Urothelium cell line (cell line): ENCODE results near the gene SPTA1.

Source experiments
- DNase-seq: peaks from one replicate; pipeline ENCODE4 v3.0.0; 2011; ENCODE audit warnings: low spot score, mixed read lengths
- FAIRE-seq: peaks from 2 replicates; lab custom pipeline; 2011; peaks lifted over from hg19 to GRCh38; lab: Jason Lieb, UNC

The SPTA1 gene

DNA sequence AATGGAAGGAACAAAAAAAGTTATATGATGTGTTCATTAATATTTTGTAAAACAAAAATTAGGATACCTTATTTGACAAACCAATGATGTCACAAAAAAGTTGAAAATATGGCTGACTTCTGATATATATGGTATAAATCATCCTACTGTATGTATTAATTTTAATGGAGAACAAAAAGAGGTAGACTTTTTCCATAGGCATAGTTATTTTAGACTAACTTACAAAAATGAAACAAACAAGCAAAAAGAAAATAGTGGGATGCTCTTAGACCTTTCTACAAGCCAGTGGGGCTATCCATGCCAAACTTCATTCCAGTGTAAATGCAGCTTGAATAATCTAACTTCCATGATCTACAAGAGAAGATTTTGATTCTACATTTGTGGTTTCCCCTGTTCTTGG, 522 bp upstream of the SPTA1 start:
- FAIRE-seq (no peak), DNase-seq (no peak)

DNA sequence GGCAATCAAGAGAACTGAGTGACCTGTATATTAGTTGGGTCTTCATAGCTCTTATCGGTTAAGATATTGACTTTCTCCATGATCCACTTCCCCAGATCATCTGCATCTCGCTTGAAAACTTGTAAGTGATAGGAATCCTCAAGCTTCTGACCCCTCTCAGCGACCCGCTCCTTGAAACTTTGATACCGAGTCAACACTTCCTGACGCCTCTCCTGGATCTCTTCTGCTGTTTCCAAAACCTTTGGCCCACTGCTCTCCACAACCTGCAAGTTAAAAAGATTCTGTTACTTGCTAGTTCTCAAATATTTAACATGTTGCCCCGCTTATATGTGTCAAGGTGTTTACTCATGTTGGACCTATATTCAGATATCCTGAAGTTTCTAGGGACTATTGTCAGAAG, 1.4 kb downstream of the SPTA1 start:
- no peak for DNase-seq
- FAIRE-seq, result no peak

DNA sequence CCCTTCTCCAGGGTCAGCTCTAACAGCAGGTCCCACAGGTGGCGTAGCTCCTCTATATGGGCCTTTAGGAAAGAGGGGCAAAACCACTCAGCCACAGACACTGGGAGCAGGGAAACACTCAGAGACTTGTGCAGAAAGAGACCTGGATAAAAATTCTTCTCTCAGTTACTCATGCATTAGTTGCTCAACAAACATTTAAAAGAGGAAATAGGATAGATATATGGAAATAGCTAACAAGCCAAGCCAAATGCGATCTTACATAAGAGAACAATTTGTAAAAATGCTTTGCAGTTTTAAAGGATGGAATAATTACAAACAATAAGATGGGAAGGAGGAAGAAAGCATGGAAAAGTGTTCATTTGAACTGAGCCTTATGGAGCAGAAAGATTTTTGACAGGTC, 4.9 kb downstream of the SPTA1 start:
- DNase-seq, result no peak
- no peak for FAIRE-seq

DNA sequence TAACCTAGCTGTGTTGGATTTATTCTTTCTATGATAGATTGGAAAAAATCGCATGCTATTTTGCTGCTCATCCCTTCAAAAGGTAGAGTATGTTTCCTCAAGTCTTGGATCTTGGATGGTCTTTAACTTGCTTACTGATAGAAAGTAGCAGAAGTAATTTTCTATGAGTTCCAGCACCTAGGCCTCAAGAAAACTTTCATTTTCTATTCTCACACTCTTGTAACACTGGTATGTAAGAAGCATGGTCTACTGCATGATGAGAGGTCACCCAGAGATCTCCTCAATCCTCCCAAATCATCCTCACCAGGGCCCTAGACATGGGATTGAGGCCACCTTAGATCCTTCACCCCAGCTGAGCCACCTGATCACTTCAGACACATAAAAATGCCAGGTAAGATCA, 7.2 kb downstream of the SPTA1 start:
- DNase-seq (no peak), FAIRE-seq (no peak)

DNA sequence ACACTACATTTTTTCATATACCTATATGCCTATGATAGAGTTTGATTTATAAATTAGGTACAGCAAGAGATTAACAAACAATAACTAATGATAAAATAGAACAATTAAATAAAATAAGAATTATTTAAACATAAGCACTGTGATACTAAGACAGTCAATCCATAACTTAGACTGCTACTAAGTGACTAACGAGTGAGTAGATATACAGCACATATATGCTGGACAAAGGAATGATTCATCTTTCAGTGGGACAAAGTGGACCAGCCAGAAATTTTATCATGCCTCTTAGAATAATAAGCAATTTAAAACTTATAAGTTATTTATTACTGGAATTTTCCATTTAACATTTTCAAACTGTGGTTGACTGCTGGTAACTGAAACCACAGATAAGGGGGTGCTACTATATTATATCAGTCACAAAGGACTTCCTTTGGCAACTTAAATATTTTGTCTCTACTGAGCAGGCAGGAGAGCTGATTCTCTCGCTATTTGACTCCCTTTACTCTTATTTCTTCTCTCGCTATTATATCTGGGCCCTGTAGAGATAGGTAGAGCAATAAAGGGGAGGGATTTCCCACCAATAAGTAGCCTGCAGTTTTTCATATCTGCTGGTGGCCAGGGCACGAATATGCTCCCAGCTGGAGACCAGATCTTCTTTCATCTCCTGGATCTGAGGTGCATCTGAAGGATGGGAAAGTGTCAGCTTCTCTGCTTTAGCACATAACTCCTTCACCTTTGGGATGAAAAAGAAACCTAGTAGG, 10.8 kb downstream of the SPTA1 start:
- DNase-seq, result no peak
- no peak for FAIRE-seq

DNA sequence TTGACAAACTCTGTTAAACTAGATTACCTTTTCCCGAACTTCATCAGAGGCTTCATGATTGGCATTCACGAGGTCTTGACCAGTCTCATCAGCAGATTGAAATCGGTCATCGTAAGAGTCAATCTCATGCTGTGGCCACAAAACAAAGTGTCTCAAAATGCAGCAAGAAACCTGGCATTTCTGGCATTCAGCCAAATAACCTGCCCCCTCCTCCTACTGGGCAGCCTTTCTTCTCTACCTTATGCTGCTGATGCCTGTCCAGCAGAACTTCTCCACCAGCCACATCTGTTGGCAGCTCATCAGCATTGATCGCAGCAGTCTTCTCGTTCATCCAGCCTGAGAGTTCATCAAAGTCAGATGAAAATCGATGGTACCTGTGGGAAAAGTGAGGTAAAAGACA, 12.2 kb downstream of the SPTA1 start:
- FAIRE-seq, result no peak
- DNase-seq, result no peak

DNA sequence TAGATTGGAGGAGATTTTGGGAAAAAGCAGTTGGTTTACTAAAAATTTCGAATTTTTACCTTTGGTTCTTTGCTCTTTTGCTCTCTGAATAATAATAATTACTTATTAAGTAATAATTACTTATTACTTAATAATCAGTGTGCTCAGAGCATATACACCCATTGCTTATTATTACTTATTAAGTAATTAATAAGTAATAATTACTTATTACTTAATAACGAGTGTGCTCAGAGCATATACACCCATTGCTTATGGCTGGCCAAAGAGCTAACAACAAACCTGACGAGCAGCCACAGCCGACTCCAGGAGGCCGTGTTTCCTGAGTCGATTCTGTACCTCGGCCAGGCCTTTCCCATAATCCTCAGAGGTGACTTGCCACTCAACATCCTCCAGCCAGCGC, 20.5 kb downstream of the SPTA1 start:
- DNase-seq, result no peak
- no peak for FAIRE-seq

DNA sequence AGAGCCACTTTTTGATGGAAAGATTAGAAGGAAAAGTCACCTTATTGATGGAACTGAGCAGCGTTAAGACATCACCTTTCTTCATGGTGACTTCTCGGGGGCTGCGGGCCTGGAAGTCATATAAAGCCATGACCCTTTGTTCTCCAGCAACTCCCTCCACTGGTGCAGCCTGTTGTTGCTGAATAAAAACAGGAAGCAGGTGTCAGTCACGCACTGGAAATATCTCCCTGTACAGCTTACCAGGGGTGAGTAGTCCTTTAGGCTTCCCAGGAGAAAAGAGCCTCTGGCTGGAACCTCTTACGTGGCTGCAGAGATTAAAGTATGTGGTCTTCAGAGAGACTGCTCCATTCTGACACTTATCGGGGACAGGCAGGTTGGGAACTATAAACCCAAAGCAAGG, 31.9 kb downstream of the SPTA1 start:
- no peak for DNase-seq
- FAIRE-seq, result no peak

DNA sequence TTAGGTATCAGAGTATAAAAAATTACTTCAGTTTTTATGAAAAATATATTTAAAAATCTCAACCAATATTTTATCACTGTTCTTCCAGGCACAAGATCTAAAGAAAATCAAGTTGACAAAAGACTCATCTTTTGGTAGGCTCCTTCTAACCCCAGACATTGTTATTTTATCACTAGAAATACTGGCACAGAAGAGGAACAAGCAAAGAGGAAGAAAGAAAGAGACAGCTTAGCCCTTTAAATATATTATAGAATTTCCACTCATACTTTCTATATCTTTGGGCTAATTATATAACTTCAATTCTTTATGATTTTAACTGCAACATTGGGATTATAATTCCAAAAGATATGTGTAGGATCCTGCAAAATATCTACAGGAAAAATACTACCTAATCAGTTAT, 32.4 kb downstream of the SPTA1 start:
- DNase-seq (no peak), FAIRE-seq (no peak)

DNA sequence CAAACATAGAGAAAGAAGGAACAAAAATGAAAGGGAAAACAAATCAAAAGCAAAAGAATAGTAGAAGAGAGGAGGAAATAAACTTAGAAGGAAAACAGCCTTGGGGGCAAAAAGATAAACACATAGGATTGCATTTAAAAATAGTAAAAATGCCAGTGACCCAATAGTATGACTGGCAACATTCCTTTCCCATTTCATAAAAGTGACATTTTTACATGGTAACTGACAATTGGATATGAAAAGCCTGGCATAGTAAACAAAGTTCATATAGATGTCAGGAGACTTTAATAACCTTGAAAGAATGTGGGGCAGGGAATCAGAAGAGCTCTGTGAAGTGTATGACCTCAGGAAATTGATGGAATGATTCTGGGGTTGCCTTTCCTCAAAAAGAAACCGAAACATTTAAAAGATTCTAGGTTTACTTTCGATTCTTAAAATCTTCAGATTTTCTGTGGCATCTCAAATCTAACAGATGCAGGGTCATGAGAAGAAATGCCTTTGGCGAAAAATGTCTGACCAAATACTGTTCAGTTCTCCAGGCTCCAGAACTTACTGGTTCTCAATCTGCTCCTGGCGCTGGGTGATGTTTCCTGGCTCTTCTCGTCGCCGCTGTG, 33.7 kb downstream of the SPTA1 start:
- no peak for DNase-seq
- FAIRE-seq, result no peak

DNA sequence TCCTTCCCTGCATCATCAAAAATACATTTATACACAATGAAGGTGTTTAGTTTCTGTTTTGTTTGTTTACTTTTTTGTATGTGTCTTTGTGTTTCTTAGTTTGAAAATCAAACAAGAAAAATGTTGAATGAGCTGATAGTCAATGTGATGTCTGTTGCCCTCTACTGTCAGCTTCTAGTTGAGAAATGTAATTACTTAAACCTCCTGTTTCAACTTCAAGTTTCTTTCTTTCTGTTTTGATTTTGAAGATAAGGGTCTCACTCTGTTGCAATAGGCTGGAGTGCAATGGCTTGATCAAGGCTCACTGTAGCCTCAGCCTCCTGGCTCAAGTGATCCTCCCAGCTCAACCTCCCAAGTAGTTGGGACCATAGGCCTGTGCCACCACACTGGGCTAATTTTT, 37.5 kb downstream of the SPTA1 start:
- no peak for DNase-seq
- no peak for FAIRE-seq

DNA sequence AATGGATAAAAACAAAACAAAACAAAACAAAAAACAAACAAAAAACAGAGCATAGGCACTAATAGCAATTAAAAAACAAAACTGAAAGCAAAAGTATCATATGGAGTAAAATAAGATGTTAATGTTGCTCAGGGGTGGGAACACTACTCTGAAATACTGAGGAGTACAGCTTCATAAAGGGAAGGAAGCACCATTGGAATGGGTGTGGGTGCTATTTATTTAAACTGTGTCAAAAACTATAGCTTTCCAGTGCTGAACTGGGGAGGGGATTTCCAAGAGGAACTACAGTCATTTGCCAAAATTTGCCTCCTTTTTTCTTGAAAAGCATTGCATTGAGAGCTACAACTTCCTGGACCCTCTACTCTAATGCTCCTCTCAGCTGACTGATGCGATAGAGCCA, 40.0 kb downstream of the SPTA1 start:
- no peak for DNase-seq

DNA sequence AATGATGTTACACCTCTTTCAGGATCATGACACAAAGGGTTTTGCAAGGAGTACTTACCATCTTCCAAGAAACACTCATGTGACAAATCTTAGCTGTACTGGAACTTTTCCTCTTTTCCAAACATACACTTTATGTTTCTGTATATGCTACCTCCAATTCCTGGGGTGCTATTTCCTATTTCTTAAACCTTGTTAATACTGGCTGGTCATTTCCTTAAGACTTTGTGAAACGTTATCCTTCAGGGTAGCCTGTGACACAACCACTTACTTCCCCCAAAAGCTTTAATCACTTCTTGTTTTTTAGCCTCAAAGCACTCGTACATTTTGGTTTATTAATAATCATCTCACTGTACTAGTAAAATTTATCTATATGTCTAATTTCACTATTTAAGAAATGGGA, 42.1 kb downstream of the SPTA1 start:
- FAIRE-seq (no peak), DNase-seq (no peak)

More for the DNA sequence above, 40.0 kb downstream of the SPTA1 start:
- FAIRE-seq, result no peak

DNA sequence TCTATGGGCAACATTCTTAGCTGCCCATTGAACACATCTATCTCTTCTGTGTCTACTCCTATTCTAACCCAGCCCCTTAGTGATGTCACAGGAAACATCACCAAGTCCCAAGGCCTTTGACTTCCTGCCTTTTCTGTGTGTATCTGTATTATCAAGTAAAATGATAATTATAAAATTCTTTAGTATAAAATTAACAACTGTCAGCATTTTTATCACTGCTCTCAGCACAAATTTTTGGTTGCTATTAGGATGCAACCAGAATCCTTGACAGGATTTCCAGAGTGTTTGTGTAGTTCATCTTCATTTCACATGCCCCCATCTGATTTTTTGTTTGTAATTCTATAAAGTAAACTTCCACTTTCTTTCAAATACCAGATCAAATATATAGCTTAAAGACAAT, 47.6 kb downstream of the SPTA1 start:
- DNase-seq, result no peak
- no peak for FAIRE-seq

DNA sequence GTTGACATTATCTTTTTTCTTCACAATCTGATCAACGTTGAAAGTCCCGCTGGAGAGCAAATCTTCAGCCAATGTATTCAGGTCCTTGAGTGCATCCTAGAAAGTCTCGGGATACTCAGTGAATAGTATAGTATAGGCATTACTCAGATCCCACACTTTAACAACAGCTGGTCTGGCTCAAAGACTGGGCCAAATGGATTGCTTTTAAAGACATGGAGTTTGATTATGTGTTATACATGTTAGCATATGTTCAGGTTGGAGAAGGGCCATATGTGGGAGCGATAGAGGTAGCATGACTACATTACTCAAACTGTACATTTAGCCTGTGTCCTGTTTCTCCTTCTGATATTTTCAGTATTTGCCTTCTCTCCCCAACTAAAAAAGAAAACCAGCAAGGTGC, 48.4 kb downstream of the SPTA1 start:
- DNase-seq, result no peak
- FAIRE-seq, result no peak

DNA sequence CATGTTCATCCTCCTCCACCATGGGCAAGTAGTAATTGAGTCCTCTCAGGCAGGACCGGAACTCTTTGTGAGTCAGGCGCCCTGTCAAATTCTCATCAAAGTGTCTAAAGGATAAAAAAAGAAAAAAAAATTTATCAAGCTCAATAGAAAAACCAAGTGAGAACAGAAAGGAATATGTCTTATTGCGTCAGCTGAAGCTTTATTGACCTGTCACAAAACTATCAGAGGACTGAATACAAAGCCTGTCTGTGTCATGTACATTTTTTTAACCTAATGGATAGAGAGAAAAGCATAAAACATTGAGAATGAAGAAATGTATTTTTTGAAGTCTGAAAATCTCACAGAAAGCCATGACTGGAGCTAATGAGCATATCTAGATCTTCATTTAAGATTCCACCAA, 72.8 kb downstream of the SPTA1 start:
- DNase-seq, result no peak
- FAIRE-seq, result no peak

DNA sequence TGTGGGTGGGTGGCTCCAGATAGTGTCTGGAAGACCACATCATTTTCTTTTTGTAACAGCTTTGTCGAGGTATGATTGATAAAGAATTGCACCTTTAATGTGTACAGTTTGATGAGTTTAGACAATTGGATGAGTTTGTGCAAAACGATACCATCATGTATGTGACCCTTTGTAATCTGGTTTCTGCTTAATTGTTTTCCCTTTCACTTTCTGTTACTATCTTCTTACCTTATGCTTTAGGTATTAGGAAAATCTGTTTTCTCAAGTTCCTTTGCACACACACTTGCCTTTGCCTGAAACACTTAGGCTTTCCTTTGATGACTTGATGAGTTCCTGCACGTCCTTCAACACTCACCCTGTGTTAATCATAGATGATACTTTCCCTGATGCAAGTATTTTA, 74.6 kb downstream of the SPTA1 start:
- FAIRE-seq (no peak), DNase-seq (no peak)

DNA sequence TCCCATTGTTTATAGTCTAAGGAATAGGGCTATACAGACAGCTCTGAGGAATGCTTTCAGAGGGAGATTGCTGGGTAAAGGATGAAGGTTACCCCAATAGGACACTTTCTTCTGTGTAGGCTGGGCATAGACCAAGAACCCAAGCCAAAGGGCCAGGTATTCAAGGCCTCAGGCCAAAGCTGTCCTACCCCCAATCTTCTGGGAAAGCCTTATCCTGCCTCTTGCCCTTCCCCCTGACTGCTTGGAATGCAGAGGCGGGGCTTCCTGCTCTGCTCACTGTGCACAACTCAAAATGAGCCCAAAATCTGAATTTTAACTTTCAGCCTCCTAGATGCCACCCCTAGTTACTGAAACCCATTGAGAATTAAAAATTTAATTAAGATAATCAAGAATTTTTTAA, 79.2 kb downstream of the SPTA1 start:
- DNase-seq (no peak), FAIRE-seq (no peak)

DNA sequence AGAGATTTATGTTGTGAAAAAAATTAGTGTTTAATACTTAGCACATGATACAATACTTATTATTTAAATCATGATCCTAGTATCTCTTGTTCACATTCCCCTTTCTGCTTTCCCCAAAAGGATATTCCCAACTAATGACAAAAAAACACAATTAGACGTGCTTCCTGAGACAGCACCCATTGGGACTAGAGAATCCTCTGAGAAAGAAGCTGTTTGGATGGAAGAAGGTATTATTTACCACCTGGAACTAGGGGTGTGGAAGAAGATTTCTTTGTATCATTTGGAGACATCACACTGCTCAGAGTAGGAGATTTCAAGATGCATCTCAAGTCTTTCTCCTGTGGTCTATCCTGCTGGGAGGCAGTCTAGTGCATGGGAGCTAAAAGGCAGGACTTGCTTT, 81.5 kb downstream of the SPTA1 start, which contains the start of gene OR10Z1:
Gene OR10Z1, plus strand, starts transcription at position 301 of the 400 bp plus-strand sequence. CDS start 1,171 bp downstream, outside the sequence.
- FAIRE-seq (no peak), DNase-seq (no peak)

DNA sequence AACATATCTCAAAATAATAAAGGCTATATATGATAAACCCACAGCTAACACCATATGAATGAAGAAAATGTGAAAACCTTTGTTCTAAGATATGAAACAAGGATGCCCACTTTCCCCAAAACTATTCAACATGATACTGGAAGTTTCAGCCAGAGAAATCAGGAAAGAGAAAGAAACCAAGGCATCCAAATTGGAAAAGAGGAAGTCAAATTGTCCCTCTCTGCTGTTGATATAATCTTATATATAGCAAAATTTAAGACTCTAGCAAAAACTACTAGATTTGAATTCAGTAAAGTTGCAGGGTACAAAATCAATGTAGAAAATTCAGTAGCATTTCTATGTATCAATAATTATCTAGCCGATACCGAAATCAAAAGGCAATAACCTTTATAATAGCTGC, 85.8 kb downstream of the SPTA1 start:
- FAIRE-seq (no peak), DNase-seq (no peak)

DNA sequence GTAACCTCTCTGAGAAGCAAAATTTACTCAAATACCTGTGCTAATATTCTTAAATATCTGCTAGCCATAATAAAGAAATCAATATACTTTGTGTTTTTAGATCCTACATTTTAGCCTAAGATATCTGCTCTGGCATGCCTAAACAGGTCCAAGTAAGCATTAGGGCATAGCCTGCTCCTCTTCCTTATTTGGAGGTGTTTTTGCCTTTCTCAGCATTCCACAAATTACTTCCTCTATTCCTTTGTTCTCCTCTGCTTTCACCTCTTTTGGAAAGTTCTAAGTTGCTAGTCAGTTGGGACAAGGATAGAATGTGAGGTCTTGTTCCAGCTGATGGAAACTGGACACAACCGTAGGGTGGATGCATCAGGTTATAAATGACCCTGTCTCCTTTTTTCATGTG, 99.6 kb downstream of the SPTA1 start:
- no peak for DNase-seq
- no peak for FAIRE-seq

DNA sequence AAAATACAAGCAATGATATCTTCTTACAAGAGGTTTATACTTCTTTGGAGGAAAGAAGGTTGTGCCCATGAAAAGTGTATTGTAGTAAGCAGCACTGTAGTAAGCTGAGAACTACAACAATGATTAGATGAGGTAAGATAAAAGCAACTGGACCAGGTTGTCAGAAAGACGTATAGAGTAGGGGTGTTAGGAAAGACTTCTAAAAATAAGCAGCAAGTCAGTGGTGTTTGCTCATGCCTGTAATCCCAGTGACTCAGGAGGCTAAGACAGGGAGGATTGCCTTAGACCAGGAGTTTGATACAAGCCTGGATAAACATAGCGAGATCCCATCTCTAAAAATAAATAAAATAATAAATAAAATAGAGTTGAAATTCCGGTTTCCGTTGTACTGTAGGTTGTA, 102.6 kb downstream of the SPTA1 start:
- FAIRE-seq, result no peak
- DNase-seq, result no peak

DNA sequence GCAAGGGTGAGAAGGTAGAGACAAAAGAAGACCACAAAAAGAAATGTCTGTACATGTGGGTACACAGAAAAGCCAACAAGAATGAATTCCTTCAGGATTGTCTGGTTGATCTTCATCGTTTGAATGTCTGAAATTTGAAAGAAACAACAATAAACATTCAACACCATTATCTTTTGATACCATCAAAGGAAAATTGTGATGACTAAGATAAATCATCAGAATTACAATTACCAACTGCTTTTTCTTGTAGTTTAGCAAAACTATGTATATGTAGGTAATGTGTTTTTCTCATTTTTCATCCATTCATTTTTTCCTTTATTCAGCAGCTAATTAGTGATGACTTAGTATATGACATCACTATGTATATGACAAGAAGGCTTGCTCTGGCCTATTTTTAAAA, 106.8 kb downstream of the SPTA1 start, which contains the start of gene OR10X1:
Gene OR10X1, minus strand, starts transcription at position 167 of the 400 bp plus-strand sequence. Its CDS starts 0 bp downstream, at position 167.
- DNase-seq, result no peak
- no peak for FAIRE-seq
